Astrocyte (in vitro differentiated cells and primary cell): Measurements from ENCODE around the gene MYO7B.

Source experiments
- EZH2 ChIP-seq: IDR thresholded peaks from 2 replicates; pipeline ENCODE4 v1.6.1; 2012; ENCODE audit warnings: mild to moderate bottlenecking, low read length, inconsistent platforms; ENCODE audit not compliant: insufficient read depth
- TF ChIP-seq, protein P1 (sequence below): IDR thresholded peaks from 2 replicates; pipeline ENCODE4 v1.5.1; 2011; ENCODE audit warnings: low read depth, mild to moderate bottlenecking, inconsistent platforms, low read length, moderate library complexity; ENCODE audit not compliant: insufficient read depth

GRCh38 chr2:127659408-127660290 is 124.2 kb downstream of the MYO7B start:
- TF ChIP-seq, protein P1, sequence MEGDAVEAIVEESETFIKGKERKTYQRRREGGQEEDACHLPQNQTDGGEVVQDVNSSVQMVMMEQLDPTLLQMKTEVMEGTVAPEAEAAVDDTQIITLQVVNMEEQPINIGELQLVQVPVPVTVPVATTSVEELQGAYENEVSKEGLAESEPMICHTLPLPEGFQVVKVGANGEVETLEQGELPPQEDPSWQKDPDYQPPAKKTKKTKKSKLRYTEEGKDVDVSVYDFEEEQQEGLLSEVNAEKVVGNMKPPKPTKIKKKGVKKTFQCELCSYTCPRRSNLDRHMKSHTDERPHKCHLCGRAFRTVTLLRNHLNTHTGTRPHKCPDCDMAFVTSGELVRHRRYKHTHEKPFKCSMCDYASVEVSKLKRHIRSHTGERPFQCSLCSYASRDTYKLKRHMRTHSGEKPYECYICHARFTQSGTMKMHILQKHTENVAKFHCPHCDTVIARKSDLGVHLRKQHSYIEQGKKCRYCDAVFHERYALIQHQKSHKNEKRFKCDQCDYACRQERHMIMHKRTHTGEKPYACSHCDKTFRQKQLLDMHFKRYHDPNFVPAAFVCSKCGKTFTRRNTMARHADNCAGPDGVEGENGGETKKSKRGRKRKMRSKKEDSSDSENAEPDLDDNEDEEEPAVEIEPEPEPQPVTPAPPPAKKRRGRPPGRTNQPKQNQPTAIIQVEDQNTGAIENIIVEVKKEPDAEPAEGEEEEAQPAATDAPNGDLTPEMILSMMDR: no peak
- TF ChIP-seq EZH2: no peak
